Loucy (cell line): Measurements from ENCODE around the gene ZNF180.

Experiments used
- CTCF ChIP-seq: fragments of 200-600 bp; sonication (generic); conservative IDR thresholded peaks from 2 replicates; pipeline ENCODE4 v1.5.1; 2014; ENCODE audit warnings: mild to moderate bottlenecking, antibody characterized with exemption, low read length
- EZH2phosphoT487 ChIP-seq: fragments of 200-600 bp; IDR thresholded peaks from 2 replicates; pipeline ENCODE4 v1.6.1; 2018; ENCODE audit warnings: antibody characterized with exemption, mild to moderate bottlenecking, moderate library complexity, borderline replicate concordance

GRCh38 chr19:44529536-44529935, 29.2 kb upstream of the ZNF180 start, which contains the start of gene CEACAM20:
- TF ChIP-seq CTCF (no peak), EZH2phosphoT487 (no peak)
